GF-D8 (cell line): ENCODE measurements around the gene FHIT.

ENCODE experiments used
- DNase-seq: peaks from one replicate; lab custom pipeline; 2025; lab: John Stamatoyannopoulos, UW

Gene FHIT

DNA sequence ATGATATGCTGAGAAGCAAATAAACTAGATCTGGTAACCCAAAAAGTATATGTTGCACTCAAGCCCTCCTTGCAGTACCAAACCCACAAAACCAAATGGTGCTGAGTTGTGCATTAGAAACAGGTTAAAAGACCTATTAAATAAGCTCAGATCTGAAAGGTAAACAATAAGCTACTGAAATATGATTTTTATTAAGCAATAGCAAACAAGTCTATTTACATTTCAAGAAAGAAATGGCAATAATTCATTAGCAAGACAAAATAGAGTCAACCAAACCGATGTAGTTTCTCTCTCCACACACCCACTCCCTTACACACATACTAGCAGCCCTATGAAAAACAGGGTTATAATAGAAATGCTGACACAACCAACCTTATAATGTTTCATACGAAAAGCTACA, 760.3 kb downstream of the FHIT start:
- no peak for DNase-seq

DNA sequence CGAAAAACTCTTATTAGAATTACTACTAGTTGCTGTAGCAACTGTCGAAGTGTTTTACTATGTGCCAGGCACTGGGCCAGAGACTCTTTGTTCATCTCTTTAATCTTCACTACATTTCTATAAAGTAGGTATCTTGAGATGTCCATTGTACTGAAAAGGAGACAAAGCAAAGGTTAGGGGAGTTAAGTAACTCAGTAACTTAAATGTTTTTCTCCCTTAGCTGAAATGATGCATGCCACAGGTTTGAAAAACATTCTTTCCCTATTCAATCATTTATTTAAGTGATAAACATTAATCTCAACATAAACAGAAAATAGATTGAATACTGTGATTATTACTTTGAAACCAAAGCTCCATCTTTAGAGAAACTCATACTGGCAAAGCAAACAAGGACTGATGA, 776.2 kb downstream of the FHIT start:
- DNase-seq = no peak

GRCh38 chr3:60469481-60469880, 781.8 kb downstream of the FHIT start:
- no peak for DNase-seq

DNA sequence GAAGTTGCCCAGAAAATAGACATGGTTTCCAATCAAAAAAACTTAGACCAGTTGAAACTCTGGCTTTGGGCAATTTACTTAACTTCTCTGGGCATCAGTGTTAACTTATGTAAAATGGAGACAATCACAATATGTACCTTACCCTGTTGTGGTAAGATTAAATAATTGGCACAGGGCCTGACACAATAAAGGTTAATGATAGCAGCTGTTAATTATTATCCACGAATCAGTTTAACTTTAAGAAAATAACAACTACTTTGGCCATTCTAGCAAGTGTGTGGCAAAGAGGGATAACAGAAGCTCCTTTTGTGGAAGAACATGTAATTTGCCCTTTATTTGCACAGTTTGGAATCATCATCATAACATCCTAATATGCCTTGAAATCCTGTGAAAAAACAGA, 787.6 kb downstream of the FHIT start:
- no peak for DNase-seq

DNA sequence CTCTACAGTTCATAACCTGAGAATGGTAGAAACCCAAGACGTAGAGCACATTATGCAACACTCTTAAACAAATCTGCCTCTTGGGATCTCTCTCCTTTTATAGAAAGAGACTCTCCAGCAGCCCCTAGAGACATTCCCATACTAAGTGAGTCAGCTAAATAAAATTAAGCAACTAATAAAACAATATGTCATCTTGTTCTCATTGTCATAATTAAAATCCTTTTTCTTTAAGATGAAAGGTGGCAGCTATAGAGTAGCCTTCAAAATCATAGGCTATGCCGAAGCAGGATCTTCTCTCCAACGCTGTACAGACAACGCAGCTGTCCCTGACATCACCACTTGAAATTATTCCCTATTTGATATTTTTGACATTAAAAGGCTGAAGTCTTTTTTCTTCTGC, 790.0 kb downstream of the FHIT start:
- no peak for DNase-seq

- no peak for DNase-seq
Measured at GRCh38 chr3:60456180-60456579, 795.1 kb downstream of the FHIT start.

DNA sequence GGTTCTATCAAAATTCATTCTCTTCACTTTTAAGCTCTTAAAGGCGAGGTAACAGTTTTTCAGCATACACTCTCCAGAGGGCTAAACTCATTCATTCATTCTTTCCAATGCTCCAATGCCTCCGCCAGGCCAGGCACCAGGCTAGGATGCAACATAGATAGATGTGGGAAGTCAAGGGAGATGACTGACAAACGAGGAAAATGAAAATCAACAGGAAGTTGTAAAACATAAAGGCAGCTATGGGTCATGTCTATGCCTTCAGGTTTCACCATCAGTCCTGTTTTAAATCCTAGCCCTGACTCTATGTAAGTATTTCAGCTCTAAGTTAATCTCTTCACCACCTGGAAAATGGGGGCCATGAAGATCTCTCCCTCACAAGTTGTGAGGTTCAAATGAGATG, 797.9 kb downstream of the FHIT start:
- no peak for DNase-seq

GRCh38 chr3:60448696-60449095, 802.6 kb downstream of the FHIT start:
- DNase-seq = no peak

DNA sequence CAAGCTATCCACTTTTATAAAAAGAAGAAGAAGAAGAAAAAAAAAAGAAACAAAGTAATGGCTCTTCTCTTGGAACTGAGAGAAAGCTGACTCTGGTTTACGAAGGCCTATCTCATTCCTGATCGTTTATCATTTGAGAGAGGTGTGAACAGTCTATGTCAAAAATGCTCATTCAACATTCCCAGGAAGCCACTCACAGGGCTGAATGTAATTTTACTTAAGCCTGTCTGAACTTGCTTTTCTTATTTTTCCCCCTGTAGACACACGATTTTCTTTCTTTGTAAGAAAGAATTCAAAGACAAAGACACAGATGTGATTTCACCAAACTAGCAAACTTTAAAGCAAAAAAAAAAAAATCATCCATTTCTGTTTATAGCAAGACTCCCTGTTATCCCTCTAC, 805.8 kb downstream of the FHIT start:
- no peak for DNase-seq

GRCh38 chr3:60444898-60445437, 806.3 kb downstream of the FHIT start:
- DNase-seq = no peak

- no peak for DNase-seq
Measured at GRCh38 chr3:60440869-60441268, 810.4 kb downstream of the FHIT start.

DNA sequence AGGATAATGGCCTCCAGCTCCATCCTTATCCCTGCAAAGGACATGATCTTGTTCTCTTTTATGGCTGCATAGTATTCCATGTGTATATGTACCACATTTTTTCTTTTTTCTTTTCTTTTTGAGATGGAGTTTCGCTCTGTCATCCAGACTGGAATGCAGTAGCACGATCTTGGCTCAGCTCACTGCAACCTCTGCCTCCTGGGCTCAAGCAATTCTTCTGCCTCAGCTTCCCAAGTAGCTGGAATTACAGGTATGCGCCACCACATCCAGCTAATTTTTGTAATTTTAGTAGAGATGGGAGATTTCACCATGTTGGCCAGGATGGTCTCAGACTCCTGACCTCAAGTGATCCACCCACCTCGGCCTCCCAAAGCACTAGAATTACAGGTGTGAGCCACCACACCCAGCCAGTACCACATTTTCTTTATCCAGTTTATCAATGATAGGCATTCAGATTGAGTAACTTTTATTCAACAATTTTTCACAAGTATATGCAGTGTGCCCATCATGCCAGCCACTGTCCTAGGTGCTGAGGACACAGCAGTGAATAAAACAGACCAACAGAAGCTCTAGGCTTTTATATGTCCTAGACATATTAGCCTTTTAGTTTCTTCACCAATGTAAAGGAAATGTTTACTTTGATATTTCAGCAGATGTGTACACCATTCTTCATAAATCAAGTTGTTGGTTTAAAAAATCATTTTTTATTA, 815.2 kb downstream of the FHIT start:
- DNase-seq = no peak

- no peak for DNase-seq
Measured at GRCh38 chr3:60434950-60435349, 816.3 kb downstream of the FHIT start.

DNA sequence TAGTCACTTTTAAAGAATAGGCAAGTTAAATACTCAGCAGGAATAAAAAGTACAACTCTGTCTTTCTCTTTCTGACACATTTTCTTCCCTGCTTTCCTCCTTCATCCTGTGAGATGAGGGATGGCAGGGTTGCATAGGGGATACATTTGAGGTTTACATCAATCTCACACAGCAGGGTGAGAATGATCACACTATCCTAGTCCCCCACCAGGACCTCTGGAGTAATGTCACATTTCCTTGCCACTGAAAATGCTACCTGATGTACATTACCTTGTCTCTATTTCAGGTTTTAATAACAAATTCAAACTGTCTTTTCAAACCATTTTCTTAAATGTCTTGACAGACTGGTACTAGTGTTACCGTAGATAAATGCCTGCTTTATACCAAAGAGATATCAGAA, 816.9 kb downstream of the FHIT start:
- no peak for DNase-seq

DNA sequence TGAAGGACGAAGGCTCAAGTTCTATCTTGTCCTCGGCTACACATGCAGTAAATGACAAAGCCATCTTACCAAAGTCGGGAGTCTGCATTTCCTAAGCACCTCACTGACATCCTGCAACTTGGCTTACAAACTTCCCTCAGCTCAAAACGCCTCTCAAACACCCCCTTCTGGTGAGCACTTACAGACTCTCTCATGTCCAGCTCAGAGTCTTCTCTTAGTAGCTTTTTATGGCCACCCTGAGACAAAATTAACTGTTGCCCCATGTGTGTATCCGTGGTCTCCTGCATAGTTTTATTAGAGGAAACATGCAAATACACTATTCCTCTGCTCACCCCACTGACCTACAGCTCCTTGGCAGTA, 819.7 kb downstream of the FHIT start:
- DNase-seq = peak; percentile 3

- no peak for DNase-seq
Measured at GRCh38 chr3:60430205-60430604, 821.0 kb downstream of the FHIT start.

GRCh38 chr3:60427109-60427508, 824.1 kb downstream of the FHIT start:
- no peak for DNase-seq

GRCh38 chr3:60424942-60425341, 826.3 kb downstream of the FHIT start:
- DNase-seq = no peak

DNA sequence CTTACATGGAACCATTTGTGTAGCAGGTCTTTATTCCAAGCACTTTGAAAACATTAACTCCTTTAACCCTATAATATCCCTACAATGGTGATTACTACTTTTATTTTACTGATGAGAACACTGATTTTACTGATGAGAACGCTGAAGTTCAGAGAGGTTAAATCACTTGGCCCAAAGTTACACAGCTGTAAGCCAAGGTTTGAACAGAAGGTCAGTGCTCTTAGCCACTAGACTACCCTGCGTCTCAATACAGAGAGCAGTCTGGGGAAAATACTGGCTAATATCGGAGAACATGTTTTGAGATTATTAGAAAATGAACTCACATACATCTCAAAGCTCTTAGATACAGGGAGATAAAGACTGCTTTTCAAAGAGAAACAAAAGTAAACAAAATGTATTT, 827.2 kb downstream of the FHIT start:
- no peak for DNase-seq

DNA sequence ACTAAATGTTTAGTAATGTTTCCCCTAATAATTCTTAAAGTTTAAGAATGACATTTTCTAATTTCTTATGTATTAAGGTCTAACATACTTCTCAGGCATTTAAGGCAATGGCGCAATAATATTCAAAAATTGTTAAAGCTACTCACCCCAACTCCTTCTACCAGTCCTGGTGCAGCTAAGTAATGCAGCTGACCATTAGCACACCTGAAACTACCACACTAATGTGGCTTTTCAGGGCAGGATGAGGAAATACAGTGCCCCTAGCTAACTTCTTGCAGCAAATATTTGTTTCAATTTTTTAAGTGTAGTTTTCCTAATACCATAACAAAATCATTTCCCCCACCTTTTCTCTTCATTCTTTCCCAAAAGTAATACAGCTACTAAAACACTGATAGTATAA, 827.7 kb downstream of the FHIT start:
- DNase-seq = no peak

- no peak for DNase-seq
Measured at GRCh38 chr3:60421749-60422446, 829.4 kb downstream of the FHIT start.

DNA sequence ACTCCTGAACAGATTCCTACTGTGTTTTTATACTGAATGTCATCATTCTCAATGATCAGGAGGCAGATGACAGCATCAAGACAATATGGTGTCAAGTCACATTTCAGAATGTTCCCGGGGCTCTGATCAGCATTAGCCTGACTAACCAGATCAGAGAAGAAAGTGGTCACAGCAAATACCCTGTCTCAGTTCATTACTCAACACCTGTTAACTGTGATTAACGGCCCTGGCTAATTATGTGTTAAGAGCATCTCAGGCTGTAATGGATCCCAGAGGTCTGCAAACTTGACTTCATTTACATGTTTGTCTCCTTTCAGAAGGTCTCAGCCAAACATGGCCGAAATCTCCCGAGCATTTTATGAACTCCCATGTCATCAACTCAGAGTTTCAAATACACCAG, 833.7 kb downstream of the FHIT start:
- no peak for DNase-seq

DNA sequence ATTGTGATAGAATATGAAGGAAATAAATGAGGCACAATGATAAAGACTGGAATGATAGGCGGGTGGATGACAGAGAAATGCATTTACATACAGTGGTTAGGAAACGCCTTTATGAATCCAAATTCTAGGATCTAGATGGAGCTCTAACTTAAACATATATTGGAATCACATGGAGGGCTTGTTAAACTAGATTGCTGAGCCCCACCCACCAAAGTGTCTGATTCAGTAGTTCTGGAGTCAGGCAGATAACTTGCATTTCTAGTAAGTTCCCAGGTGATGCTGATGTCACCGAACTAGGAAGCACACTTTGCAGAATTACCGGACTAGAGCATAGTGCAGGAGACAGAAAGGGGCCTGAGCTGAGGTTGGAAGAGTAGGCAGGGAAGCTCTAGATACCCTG, 837.2 kb downstream of the FHIT start:
- DNase-seq = no peak

DNA sequence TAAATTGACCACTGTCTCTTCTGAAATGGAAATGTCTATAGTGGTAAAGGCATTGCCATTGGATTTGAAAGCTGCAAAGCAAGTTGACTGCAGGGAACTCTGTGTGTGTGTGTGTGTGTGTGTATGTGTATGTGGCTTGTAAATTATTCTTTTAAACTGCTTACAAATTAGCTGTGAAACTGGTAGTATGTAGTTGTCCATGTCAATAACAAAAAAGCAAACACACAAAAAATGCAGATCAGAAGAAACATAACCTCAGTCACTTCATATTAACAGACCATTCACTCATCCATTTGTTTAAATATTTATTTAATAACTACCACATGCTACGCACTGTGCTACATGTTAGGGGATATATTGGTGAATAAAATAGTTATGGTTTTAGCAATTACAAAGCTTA, 837.7 kb downstream of the FHIT start:
- no peak for DNase-seq
